ENCODE results near the gene ANTXR1. TPM values are rescaled to one million over a fixed set of nuclear protein-coding genes. Genes with fewer than 3 reads are reported as not detected.

The ANTXR1 gene
- total and polyA plus RNA-seq, 9 of the 15 experiments (the other 6 are each of a cell fraction or from before 2014, with no cell fraction given) = 0.07 to 1.00 (median 0.54) TPM

GRCh38 chr2:69034122-69034521, 21.1 kb downstream of the ANTXR1 start:
- Histone ChIP-seq H3K9ac (ENCODE audit: insufficient read depth in 1 of 2, low read depth in 2 of 2, low read length in 2 of 2) (no peak overlapping the region), H3K27me3 (ENCODE audit: control insufficient read depth in 2 of 2, insufficient read depth in 2 of 2, low read length in 2 of 2) (peaks cover 0 to 12% of the 10 kb centered on the region in 2 experiments; a peak in 2 of 5 replicates), H3K79me2 (ENCODE audit: control insufficient read depth, insufficient read depth, low read length) (no peaks in the 10 kb centered on the region), H3K4me1 (replicated peaks in 1 of 2; ENCODE audit: control insufficient read depth in 2 of 2, insufficient read depth in 2 of 2, low read length in 2 of 2) (no peaks in the 10 kb centered on the region), H2AFZ (ENCODE audit: low read depth, low read length) (no peak overlapping the region), H3K4me3 (no peak overlapping the region), H4K20me1 (replicated peaks; ENCODE audit: control insufficient read depth, insufficient read depth, low read length) (no peaks in the 10 kb centered on the region), H3K27ac (ENCODE audit: extremely low read depth, low read depth, low read length) (no peak overlapping the region), H3K9me3 (replicated peaks; ENCODE audit: control insufficient read depth, insufficient read depth, low read depth, low read length) (no peaks in the 10 kb centered on the region), H3K9me1 (ENCODE audit: control insufficient read depth, insufficient read depth, low read length) (no peaks in the 10 kb centered on the region), H3K36me3 (ENCODE audit: control insufficient read depth, insufficient read depth, low read length) (no peaks in the 10 kb centered on the region), H3K4me2 (ENCODE audit: insufficient read depth, low read length) (no peak overlapping the region)
- in situ Hi-C loops (cut with MboI) = loop anchor here (25.0 kb wide), 2 partner anchors 278 to 678 kb away; no protein-coding TSS in a partner anchor
- intact Hi-C loops (cut with micrococcal nuclease) = no loop called here
- no TSS peak for BruUV-seq (replicated peaks)
- no peak for FAIRE-seq
- no peak for ATAC-seq
- TF ChIP-seq LARP7 (IDR thresholded peaks at IDR 0.05) (no peak), ELK1 (CRISPR knock-in tag; IDR thresholded peaks at IDR 0.05) (no peak), ZNF24 (IDR thresholded peaks at IDR 0.05) (no peak), ILK (tag; IDR thresholded peaks at IDR 0.05; ENCODE audit: borderline replicate concordance, low read depth) (no peak), NFXL1 (CRISPR knock-in tag; IDR thresholded peaks at IDR 0.05) (no peak), RBBP5 (IDR thresholded peaks at IDR 0.05; ENCODE audit: borderline replicate concordance, insufficient read depth, low read length, poor library complexity, severe bottlenecking) (no peak), NFRKB (IDR thresholded peaks at IDR 0.05; ENCODE audit: low read depth) (no peak), ZNF134 (CRISPR knock-in tag; conservative IDR thresholded peaks at IDR 0.05) (no peak), ZNF277 (CRISPR knock-in tag; IDR thresholded peaks at IDR 0.05; ENCODE audit: borderline replicate concordance) (no peak), HNRNPUL1 (IDR thresholded peaks at IDR 0.05; ENCODE audit: low read length) (no peak), ZNF76 (CRISPR knock-in tag; IDR thresholded peaks at IDR 0.05; ENCODE audit: borderline replicate concordance) (no peak), ESRRB (CRISPR knock-in tag; IDR thresholded peaks at IDR 0.05; ENCODE audit: borderline replicate concordance) (no peak), TCF3 (CRISPR knock-in tag; IDR thresholded peaks at IDR 0.05) (no peak), SREBF2 (CRISPR knock-in tag; IDR thresholded peaks at IDR 0.05) (no peak), NFATC3 (IDR thresholded peaks at IDR 0.05) (no peak), SIX5 (IDR thresholded peaks at IDR 0.05; ENCODE audit: borderline replicate concordance in 1 of 2, insufficient read depth in 1 of 2, low read depth in 1 of 2, low read length in 2 of 2) (no peak)
- TF ChIP-seq, protein P1, sequence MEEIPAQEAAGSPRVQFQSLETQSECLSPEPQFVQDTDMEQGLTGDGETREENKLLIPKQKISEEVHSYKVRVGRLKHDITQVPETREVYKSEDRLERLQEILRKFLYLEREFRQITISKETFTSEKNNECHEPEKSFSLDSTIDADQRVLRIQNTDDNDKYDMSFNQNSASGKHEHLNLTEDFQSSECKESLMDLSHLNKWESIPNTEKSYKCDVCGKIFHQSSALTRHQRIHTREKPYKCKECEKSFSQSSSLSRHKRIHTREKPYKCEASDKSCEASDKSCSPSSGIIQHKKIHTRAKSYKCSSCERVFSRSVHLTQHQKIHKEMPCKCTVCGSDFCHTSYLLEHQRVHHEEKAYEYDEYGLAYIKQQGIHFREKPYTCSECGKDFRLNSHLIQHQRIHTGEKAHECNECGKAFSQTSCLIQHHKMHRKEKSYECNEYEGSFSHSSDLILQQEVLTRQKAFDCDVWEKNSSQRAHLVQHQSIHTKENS (CRISPR knock-in tag; IDR thresholded peaks at IDR 0.05) = no peak
- TF ChIP-seq, protein P2, sequence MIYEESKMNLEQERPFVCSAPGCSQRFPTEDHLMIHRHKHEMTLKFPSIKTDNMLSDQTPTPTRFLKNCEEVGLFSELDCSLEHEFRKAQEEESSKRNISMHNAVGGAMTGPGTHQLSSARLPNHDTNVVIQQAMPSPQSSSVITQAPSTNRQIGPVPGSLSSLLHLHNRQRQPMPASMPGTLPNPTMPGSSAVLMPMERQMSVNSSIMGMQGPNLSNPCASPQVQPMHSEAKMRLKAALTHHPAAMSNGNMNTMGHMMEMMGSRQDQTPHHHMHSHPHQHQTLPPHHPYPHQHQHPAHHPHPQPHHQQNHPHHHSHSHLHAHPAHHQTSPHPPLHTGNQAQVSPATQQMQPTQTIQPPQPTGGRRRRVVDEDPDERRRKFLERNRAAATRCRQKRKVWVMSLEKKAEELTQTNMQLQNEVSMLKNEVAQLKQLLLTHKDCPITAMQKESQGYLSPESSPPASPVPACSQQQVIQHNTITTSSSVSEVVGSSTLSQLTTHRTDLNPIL (CRISPR knock-in tag; IDR thresholded peaks at IDR 0.05) = no peak
- DNase-seq (ENCODE audit: extremely low read depth in 1 of 4, low spot score in 3 of 4) = no peak
- ChIA-PET CTCF (ENCODE audit: low intra/inter-chr PET ratio) (no interaction called here), POLR2A (no interaction called here)
